Measurements from ENCODE around the gene HTR2A. TPM values are rescaled to one million over a fixed set of nuclear protein-coding genes. Genes with fewer than 3 reads are reported as not detected.

Gene HTR2A
- total RNA-seq, 1 experiment from 2014 or later: not detected

GRCh38 chr13:46795321-46795720, 101.5 kb downstream of the HTR2A start:
- Histone ChIP-seq H3K27me3 (ENCODE audit: control insufficient read depth, insufficient read depth, low read length) (no peaks in the 10 kb centered on the region), H3K4me1 (ENCODE audit: control insufficient read depth, insufficient read depth, low read length) (peaks cover 7% of the 10 kb centered on the region), H3K36me3 (ENCODE audit: control insufficient read depth, insufficient read depth, low read length) (peaks cover 14% of the 10 kb centered on the region), H3K4me3 (ENCODE audit: low read depth in 2 of 2, low read length in 2 of 2) (no peak overlapping the region), H3K9me3 (ENCODE audit: control insufficient read depth, insufficient read depth, low read depth, low read length) (no peaks in the 10 kb centered on the region), H3K27ac (ENCODE audit: low read length) (no peak overlapping the region)
- ChIA-PET CTCF (no interaction called here), POLR2A (no interaction called here)
- DNase-seq (ENCODE audit: low read depth, low spot score): no peak
- intact Hi-C loops (cut with micrococcal nuclease; ENCODE audit: unreplicated experiment) (no loop called here), in situ Hi-C loops (cut with HindIII; ENCODE audit: low pct_unique_long_range_greater_than_20kb, low sequenced_read_pairs) (no loop called here)
- no TSS peak for BruUV-seq (replicated peaks)
- TF ChIP-seq, protein P1, sequence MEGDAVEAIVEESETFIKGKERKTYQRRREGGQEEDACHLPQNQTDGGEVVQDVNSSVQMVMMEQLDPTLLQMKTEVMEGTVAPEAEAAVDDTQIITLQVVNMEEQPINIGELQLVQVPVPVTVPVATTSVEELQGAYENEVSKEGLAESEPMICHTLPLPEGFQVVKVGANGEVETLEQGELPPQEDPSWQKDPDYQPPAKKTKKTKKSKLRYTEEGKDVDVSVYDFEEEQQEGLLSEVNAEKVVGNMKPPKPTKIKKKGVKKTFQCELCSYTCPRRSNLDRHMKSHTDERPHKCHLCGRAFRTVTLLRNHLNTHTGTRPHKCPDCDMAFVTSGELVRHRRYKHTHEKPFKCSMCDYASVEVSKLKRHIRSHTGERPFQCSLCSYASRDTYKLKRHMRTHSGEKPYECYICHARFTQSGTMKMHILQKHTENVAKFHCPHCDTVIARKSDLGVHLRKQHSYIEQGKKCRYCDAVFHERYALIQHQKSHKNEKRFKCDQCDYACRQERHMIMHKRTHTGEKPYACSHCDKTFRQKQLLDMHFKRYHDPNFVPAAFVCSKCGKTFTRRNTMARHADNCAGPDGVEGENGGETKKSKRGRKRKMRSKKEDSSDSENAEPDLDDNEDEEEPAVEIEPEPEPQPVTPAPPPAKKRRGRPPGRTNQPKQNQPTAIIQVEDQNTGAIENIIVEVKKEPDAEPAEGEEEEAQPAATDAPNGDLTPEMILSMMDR (IDR thresholded peaks at IDR 0.05): no peak
- TF ChIP-seq TCF7L2 (IDR thresholded peaks at IDR 0.05; ENCODE audit: low read depth, low read length) (no peak), POLR2AphosphoS5 (IDR thresholded peaks at IDR 0.05; ENCODE audit: low read depth, low read length) (no peak), SIN3A (IDR thresholded peaks at IDR 0.05; ENCODE audit: borderline replicate concordance, insufficient read depth, low read depth, low read length) (no peak)
- TF ChIP-seq, protein P2, sequence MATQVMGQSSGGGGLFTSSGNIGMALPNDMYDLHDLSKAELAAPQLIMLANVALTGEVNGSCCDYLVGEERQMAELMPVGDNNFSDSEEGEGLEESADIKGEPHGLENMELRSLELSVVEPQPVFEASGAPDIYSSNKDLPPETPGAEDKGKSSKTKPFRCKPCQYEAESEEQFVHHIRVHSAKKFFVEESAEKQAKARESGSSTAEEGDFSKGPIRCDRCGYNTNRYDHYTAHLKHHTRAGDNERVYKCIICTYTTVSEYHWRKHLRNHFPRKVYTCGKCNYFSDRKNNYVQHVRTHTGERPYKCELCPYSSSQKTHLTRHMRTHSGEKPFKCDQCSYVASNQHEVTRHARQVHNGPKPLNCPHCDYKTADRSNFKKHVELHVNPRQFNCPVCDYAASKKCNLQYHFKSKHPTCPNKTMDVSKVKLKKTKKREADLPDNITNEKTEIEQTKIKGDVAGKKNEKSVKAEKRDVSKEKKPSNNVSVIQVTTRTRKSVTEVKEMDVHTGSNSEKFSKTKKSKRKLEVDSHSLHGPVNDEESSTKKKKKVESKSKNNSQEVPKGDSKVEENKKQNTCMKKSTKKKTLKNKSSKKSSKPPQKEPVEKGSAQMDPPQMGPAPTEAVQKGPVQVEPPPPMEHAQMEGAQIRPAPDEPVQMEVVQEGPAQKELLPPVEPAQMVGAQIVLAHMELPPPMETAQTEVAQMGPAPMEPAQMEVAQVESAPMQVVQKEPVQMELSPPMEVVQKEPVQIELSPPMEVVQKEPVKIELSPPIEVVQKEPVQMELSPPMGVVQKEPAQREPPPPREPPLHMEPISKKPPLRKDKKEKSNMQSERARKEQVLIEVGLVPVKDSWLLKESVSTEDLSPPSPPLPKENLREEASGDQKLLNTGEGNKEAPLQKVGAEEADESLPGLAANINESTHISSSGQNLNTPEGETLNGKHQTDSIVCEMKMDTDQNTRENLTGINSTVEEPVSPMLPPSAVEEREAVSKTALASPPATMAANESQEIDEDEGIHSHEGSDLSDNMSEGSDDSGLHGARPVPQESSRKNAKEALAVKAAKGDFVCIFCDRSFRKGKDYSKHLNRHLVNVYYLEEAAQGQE (IDR thresholded peaks at IDR 0.05; ENCODE audit: insufficient read depth in 1 of 2, low read depth in 2 of 2, low read length in 1 of 2): no peak
- no peak for ATAC-seq

DNA sequence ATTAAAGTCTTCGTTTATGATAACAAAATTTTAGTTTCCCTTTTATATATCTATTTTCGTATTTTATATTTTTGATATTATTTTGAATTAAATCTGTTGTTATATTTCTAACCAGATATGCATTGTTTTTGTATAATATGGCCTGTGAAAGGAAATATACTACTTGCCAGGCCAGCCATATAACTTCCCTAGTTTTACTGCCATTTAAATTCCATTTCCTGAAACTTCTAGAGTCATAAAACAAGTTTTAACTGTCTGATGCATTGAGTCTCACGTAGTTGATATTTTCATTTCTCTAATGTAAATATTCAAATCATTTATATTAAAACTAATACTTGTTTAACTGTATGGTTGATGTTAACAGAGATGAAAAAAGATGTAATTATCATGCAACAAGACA, 113.3 kb downstream of the HTR2A start:
- Histone ChIP-seq H3K4me1 (ENCODE audit: control insufficient read depth, insufficient read depth, low read length) (no peaks in the 10 kb centered on the region), H3K36me3 (ENCODE audit: control insufficient read depth, insufficient read depth, low read length) (peaks cover 45% of the 10 kb centered on the region), H3K4me3 (ENCODE audit: low read depth in 2 of 2, low read length in 2 of 2) (no peak overlapping the region), H3K27me3 (ENCODE audit: control insufficient read depth, insufficient read depth, low read length) (no peaks in the 10 kb centered on the region), H3K27ac (ENCODE audit: low read length) (no peak overlapping the region), H3K9me3 (ENCODE audit: control insufficient read depth, insufficient read depth, low read depth, low read length) (no peaks in the 10 kb centered on the region)
- ATAC-seq (no peak), DNase-seq (ENCODE audit: low read depth, low spot score) (no peak)
- POLR2A ChIA-PET: no interaction called here
- intact Hi-C loops (cut with micrococcal nuclease; ENCODE audit: unreplicated experiment) (no loop called here), in situ Hi-C loops (cut with HindIII; ENCODE audit: low pct_unique_long_range_greater_than_20kb, low sequenced_read_pairs) (no loop called here)
- CTCF ChIA-PET: no interaction called here
- TF ChIP-seq, protein P1 (IDR thresholded peaks at IDR 0.05): no peak
- TF ChIP-seq POLR2AphosphoS5 (IDR thresholded peaks at IDR 0.05; ENCODE audit: low read depth, low read length) (no peak), SIN3A (IDR thresholded peaks at IDR 0.05; ENCODE audit: borderline replicate concordance, insufficient read depth, low read depth, low read length) (no peak), TCF7L2 (IDR thresholded peaks at IDR 0.05; ENCODE audit: low read depth, low read length) (no peak)
- TF ChIP-seq, protein P2 (IDR thresholded peaks at IDR 0.05; ENCODE audit: insufficient read depth in 1 of 2, low read depth in 2 of 2, low read length in 1 of 2): no peak
- BruUV-seq (replicated peaks): no TSS peak
